Bone marrow (tissue), 2 donors: Measurements from ENCODE around the gene ARHGEF10L.
"Not testable (repeated sequence)": the region's sequence is repeated elsewhere in the genome, so short reads cannot be mapped to it uniquely, and the experiment has no call there.

Source experiments
- DNase-seq, 2 donors: peaks; one replicate each; lab custom pipeline; 2025; lab: John Stamatoyannopoulos, UW

Gene ARHGEF10L

DNA sequence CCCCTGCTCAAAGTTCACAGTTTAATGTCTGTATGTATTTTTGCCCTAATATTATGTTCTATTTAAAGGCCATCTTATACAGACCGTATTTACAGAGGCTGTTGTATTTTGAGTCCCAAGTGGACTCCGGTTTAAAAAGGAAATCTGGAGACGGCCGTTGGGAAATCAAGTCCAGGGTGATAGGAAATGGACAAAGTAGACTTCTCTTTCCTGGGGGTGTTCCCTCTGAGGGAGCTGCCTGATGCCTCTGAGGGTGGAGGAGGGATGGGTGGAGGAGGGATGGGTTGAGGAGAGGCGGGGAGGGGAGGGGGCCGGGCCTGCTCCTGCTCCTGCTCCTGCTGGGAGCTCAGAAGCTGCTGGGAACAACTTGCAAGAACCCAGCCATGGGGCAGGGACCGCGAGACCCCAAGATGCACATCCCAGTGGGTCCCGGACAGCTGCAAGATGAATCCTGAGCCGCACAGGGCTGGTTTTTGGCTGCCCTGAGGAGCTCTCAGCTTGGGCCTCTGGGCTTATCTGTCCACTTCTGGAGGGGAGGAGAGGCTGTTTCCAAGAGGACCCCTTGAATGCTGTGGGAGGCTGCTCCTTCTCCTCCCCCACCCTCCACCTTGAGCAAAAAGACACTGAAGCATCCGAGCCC lies 203.6 kb downstream of the ARHGEF10L start:
- no peak for DNase-seq

DNA sequence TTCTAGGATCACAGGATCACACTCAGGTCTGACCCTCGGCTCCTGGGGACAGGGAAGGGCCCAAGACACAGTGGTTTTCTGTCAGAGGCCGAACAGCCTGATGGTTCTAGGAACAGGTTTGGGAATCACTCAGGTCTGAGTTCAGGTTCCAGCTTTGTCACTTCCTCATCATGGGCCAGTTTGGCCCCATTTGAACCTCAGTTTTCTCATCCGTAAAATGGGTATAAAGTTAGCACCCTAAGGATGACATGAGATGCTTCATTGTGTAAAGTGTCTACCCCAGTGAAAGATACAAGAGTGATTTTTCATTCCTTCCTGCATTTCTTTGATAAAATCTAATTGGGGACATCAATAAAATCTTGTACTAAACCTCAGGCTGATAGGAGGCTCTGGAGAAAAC lies 204.4 kb downstream of the ARHGEF10L start:
- no peak for DNase-seq

DNA sequence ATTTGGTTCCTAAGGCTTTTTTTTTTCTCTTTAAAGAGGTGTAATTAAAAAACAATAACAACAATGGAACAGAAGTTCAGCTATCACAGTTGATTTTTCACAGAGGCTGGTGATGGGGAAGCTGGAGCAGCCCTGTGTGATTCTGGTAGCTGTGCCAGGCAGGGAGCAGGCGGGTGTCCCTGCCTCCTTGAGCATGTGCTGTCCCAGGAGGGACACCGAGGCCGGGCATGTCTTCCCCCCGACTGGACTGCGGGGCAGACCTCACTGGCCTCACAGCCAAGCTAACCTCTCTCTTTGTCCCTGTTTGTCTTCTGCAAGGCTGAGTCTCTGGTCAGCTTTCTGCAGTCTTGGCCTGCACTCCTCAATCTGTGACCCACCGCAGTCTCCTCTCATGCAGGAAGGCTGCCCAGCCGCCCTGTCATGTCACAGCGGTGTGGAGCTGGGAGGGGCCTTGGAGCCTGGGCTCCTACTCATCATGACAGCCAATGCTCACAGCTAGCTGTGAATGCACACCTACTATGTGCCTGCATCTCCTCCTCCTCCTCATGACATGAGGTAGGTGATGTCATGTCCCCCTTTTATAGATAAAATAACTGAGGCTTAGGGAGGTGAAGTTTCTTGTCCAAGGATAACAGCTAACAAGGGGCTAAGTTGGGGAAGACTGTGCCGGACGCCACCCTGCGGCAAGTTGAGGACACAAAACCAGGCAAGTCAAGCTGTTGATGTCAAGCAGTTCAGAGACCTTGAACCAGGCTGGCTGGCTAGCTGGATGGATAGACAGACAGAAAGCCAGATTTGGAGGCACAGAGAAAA lies 205.4 kb downstream of the ARHGEF10L start:
- no peak for DNase-seq

DNA sequence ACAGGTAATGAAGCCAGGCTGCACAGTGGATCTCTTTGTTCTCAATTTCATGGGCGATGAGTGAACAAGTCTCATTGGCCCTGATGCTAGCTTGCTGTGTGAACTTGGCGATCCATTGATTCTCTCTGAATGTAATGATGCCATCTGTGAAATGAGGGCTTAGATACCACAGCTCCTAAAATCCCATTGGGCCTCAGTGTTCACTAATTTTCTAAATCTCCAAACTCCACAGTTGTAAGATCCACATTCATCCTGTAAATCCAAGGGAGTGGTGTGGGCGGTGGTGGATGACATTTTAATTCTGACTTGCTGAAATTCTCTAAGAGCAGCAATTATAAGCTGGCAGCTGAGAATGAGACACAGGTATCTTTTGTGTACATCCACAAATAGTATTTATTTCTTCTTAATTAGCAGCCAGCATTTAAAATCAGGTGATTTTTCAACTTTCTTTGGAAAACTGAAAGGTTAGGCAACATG lies 206.0 kb downstream of the ARHGEF10L start:
- DNase-seq: no peak

DNA sequence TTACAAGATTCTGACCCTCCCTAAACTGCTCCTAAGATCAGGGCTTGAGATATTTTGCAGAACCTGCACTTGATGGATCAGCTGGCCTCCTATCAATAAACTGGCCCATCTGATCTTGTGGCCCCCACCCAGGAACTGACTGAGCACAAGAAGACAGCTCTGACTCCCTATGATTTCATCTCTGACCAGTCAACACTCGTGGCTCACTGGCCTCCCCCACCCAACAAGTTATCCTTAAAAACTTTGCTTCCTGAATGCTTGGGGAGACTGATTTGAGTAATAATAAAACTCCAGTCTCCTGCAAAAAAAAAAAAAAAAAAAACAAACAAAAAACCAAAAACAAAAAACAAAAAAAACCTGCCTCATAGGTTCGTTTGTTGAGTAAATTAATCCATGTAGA lies 206.8 kb downstream of the ARHGEF10L start:
- not testable (repeated sequence) for DNase-seq

DNA sequence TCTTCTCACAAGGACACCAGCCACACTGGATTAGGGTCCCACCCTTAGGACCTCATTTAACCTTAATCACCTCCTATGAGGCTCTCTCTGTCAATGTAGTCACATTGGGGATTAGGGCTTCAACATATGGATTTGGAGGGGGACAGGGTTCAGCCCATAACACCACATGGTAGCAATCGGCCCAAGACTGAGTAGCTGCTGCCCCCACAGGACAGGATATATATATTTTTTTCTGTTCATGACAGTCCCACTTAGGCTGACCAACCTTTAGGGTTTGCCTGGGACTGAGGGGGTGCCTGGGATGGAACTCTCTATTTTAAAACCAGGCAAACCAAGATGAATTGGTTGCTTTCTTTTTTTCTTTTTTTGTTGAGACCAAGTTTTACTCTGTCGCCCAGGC lies 207.4 kb downstream of the ARHGEF10L start:
- no peak for DNase-seq
